ENCODE data around the gene NR2C2.

NR2C2 gene

GRCh38 chr3:14950274-14950673 is 2.9 kb downstream of the NR2C2 start:
- Histone ChIP-seq H3K4me1 (ENCODE audit: insufficient read depth, low read length) (peaks cover 24% of the 10 kb centered on the region), H3K36me3 (ENCODE audit: insufficient read depth, low read length) (peaks cover 15% of the 10 kb centered on the region), H3K4me3 (ENCODE audit: low read length) (no peak overlapping the region), H3K27me3 (ENCODE audit: insufficient read depth, low read length) (no peaks in the 10 kb centered on the region), H3K9me3 (ENCODE audit: low read length) (no peaks in the 10 kb centered on the region), H2AFZ (ENCODE audit: low read depth, low read length) (no peak overlapping the region)

GRCh38 chr3:14957153-14957552 is 9.8 kb downstream of the NR2C2 start:
- Histone ChIP-seq H3K36me3 (ENCODE audit: insufficient read depth, low read length) (peaks cover 13% of the 10 kb centered on the region), H3K27me3 (ENCODE audit: insufficient read depth, low read length) (no peaks in the 10 kb centered on the region), H3K9me3 (ENCODE audit: low read length) (no peaks in the 10 kb centered on the region), H3K4me3 (ENCODE audit: low read length) (no peak overlapping the region), H2AFZ (ENCODE audit: low read depth, low read length) (no peak overlapping the region), H3K4me1 (ENCODE audit: insufficient read depth, low read length) (no peaks in the 10 kb centered on the region)

- no peak overlapping the region for H3K4me3 ChIP-seq (ENCODE audit: low read length)
- peaks cover 13% of the 10 kb centered on the region for H3K36me3 ChIP-seq (ENCODE audit: insufficient read depth, low read length)
- no peaks in the 10 kb centered on the region for H3K9me3 ChIP-seq (ENCODE audit: low read length)
- H3K4me1 ChIP-seq (ENCODE audit: insufficient read depth, low read length): no peaks in the 10 kb centered on the region
- no peak overlapping the region for H2AFZ ChIP-seq (ENCODE audit: low read depth, low read length)
- no peaks in the 10 kb centered on the region for H3K27me3 ChIP-seq (ENCODE audit: insufficient read depth, low read length)
These were observed 10.5 kb downstream of the NR2C2 start for GRCh38 chr3:14957925-14958324.

- H3K4me1 ChIP-seq (ENCODE audit: insufficient read depth, low read length): no peaks in the 10 kb centered on the region
- H3K36me3 ChIP-seq (ENCODE audit: insufficient read depth, low read length): peaks cover 16% of the 10 kb centered on the region
- no peaks in the 10 kb centered on the region for H3K27me3 ChIP-seq (ENCODE audit: insufficient read depth, low read length)
- H3K9me3 ChIP-seq (ENCODE audit: low read length): no peaks in the 10 kb centered on the region
- H2AFZ ChIP-seq (ENCODE audit: low read depth, low read length): no peak overlapping the region
- no peak overlapping the region for H3K4me3 ChIP-seq (ENCODE audit: low read length)
These were observed 12.1 kb downstream of the NR2C2 start for GRCh38 chr3:14959359-14959943.

GRCh38 chr3:14962762-14963161 is 15.4 kb downstream of the NR2C2 start:
- Histone ChIP-seq H3K9me3 (ENCODE audit: low read length) (no peaks in the 10 kb centered on the region), H3K4me1 (ENCODE audit: insufficient read depth, low read length) (no peaks in the 10 kb centered on the region), H3K27me3 (ENCODE audit: insufficient read depth, low read length) (no peaks in the 10 kb centered on the region)

GRCh38 chr3:14967285-14967684 is 19.9 kb downstream of the NR2C2 start:
- Histone ChIP-seq H3K27me3 (ENCODE audit: insufficient read depth, low read length) (no peaks in the 10 kb centered on the region), H3K36me3 (ENCODE audit: insufficient read depth, low read length) (peaks cover 27% of the 10 kb centered on the region), H3K4me1 (ENCODE audit: insufficient read depth, low read length) (no peaks in the 10 kb centered on the region), H2AFZ (ENCODE audit: low read depth, low read length) (no peak overlapping the region), H3K9me3 (ENCODE audit: low read length) (no peaks in the 10 kb centered on the region), H3K4me3 (ENCODE audit: low read length) (no peak overlapping the region)

More at GRCh38 chr3:14962762-14963161, 15.4 kb downstream of the NR2C2 start:
- Histone ChIP-seq H2AFZ (ENCODE audit: low read depth, low read length) (no peak overlapping the region), H3K36me3 (ENCODE audit: insufficient read depth, low read length) (peaks cover 29% of the 10 kb centered on the region), H3K4me3 (ENCODE audit: low read length) (no peak overlapping the region)

GRCh38 chr3:14969671-14970070 is 22.3 kb downstream of the NR2C2 start:
- Histone ChIP-seq H3K36me3 (ENCODE audit: insufficient read depth, low read length) (peaks cover 38% of the 10 kb centered on the region), H3K9me3 (ENCODE audit: low read length) (no peaks in the 10 kb centered on the region), H2AFZ (ENCODE audit: low read depth, low read length) (no peak overlapping the region), H3K4me1 (ENCODE audit: insufficient read depth, low read length) (no peaks in the 10 kb centered on the region), H3K27me3 (ENCODE audit: insufficient read depth, low read length) (no peaks in the 10 kb centered on the region), H3K4me3 (ENCODE audit: low read length) (no peak overlapping the region)

GRCh38 chr3:14976317-14976716 is 28.9 kb downstream of the NR2C2 start:
- no peak overlapping the region for H2AFZ ChIP-seq (ENCODE audit: low read depth, low read length)
- H3K4me3 ChIP-seq (ENCODE audit: low read length): no peak overlapping the region
- H3K9me3 ChIP-seq (ENCODE audit: low read length): no peaks in the 10 kb centered on the region
- no peaks in the 10 kb centered on the region for H3K27me3 ChIP-seq (ENCODE audit: insufficient read depth, low read length)
- H3K4me1 ChIP-seq (ENCODE audit: insufficient read depth, low read length): peaks cover 13% of the 10 kb centered on the region
- H3K36me3 ChIP-seq (ENCODE audit: insufficient read depth, low read length): peaks cover 24% of the 10 kb centered on the region

GRCh38 chr3:14980689-14981088 is 33.3 kb downstream of the NR2C2 start:
- H3K4me3 ChIP-seq (ENCODE audit: low read length): no peak overlapping the region
- H3K27me3 ChIP-seq (ENCODE audit: insufficient read depth, low read length): no peaks in the 10 kb centered on the region
- H3K36me3 ChIP-seq (ENCODE audit: insufficient read depth, low read length): peaks cover 4% of the 10 kb centered on the region
- no peak overlapping the region for H2AFZ ChIP-seq (ENCODE audit: low read depth, low read length)
- no peaks in the 10 kb centered on the region for H3K9me3 ChIP-seq (ENCODE audit: low read length)
- H3K4me1 ChIP-seq (ENCODE audit: insufficient read depth, low read length): peaks cover 13% of the 10 kb centered on the region

GRCh38 chr3:14984581-14985113 is 37.3 kb downstream of the NR2C2 start:
- Histone ChIP-seq H3K4me1 (ENCODE audit: insufficient read depth, low read length) (no peaks in the 10 kb centered on the region), H3K9me3 (ENCODE audit: low read length) (no peaks in the 10 kb centered on the region), H3K4me3 (ENCODE audit: low read length) (no peak overlapping the region), H2AFZ (ENCODE audit: low read depth, low read length) (no peak overlapping the region), H3K36me3 (ENCODE audit: insufficient read depth, low read length) (peaks cover 4% of the 10 kb centered on the region), H3K27me3 (ENCODE audit: insufficient read depth, low read length) (no peaks in the 10 kb centered on the region)

GRCh38 chr3:14988988-14989394 is 41.6 kb downstream of the NR2C2 start:
- no peak overlapping the region for H3K4me3 ChIP-seq (ENCODE audit: low read length)
- no peaks in the 10 kb centered on the region for H3K36me3 ChIP-seq (ENCODE audit: insufficient read depth, low read length)
- no peaks in the 10 kb centered on the region for H3K9me3 ChIP-seq (ENCODE audit: low read length)
- H3K27me3 ChIP-seq (ENCODE audit: insufficient read depth, low read length): no peaks in the 10 kb centered on the region
- no peak overlapping the region for H2AFZ ChIP-seq (ENCODE audit: low read depth, low read length)
- H3K4me1 ChIP-seq (ENCODE audit: insufficient read depth, low read length): peaks cover 20% of the 10 kb centered on the region

GRCh38 chr3:14989943-14990779 is 42.8 kb downstream of the NR2C2 start:
- no peaks in the 10 kb centered on the region for H3K9me3 ChIP-seq (ENCODE audit: low read length)
- peaks cover 20% of the 10 kb centered on the region for H3K4me1 ChIP-seq (ENCODE audit: insufficient read depth, low read length)
- H3K27me3 ChIP-seq (ENCODE audit: insufficient read depth, low read length): no peaks in the 10 kb centered on the region
- no peak overlapping the region for H3K4me3 ChIP-seq (ENCODE audit: low read length)
- H2AFZ ChIP-seq (ENCODE audit: low read depth, low read length): no peak overlapping the region
- no peaks in the 10 kb centered on the region for H3K36me3 ChIP-seq (ENCODE audit: insufficient read depth, low read length)

GRCh38 chr3:14990780-14991148 is 43.4 kb downstream of the NR2C2 start:
- Histone ChIP-seq H2AFZ (ENCODE audit: low read depth, low read length) (no peak overlapping the region), H3K36me3 (ENCODE audit: insufficient read depth, low read length) (no peaks in the 10 kb centered on the region), H3K27me3 (ENCODE audit: insufficient read depth, low read length) (no peaks in the 10 kb centered on the region), H3K4me1 (ENCODE audit: insufficient read depth, low read length) (peaks cover 20% of the 10 kb centered on the region), H3K9me3 (ENCODE audit: low read length) (no peaks in the 10 kb centered on the region), H3K4me3 (ENCODE audit: low read length) (no peak overlapping the region)

All from neuron (in vitro differentiated cells).